ENCODE data around the gene DHRS7.

GRCh38 chr14:60170948-60171347 is 5.8 kb upstream of the DHRS7 start:
- no peak for TF ChIP-seq ZNF274 (IDR thresholded peaks at IDR 0.05; ENCODE audit: low read depth, low read length)
- no peak for TF ChIP-seq YY1 (IDR thresholded peaks at IDR 0.05; ENCODE audit: insufficient read depth, insufficient read length)
- TF ChIP-seq SUZ12 (IDR thresholded peaks at IDR 0.05; ENCODE audit: extremely low read depth, insufficient read depth, insufficient read length) = no peak
